ENCODE results near the gene PKN1.
A peak's percentile ranks its signal among the peaks of the same experiment; 100 is the strongest.

The PKN1 gene

GRCh38 chr19:14406645-14407401, 26.3 kb upstream of the PKN1 start:
- no peak for DNase-seq

GRCh38 chr19:14407605-14408484, 25.3 kb upstream of the PKN1 start:
- DNase-seq = peak; percentile 25

- peak; percentile 23 for DNase-seq
Observed at GRCh38 chr19:14408491-14409145, 24.5 kb upstream of the PKN1 start.

GRCh38 chr19:14409146-14410023, 23.7 kb upstream of the PKN1 start:
- DNase-seq = no peak

GRCh38 chr19:14410091-14411051, 22.7 kb upstream of the PKN1 start:
- DNase-seq = no peak

GRCh38 chr19:14411161-14411937, 21.8 kb upstream of the PKN1 start:
- no peak for DNase-seq

GRCh38 chr19:14411938-14412245, 21.2 kb upstream of the PKN1 start:
- DNase-seq = no peak

GRCh38 chr19:14412324-14412995, 20.6 kb upstream of the PKN1 start:
- no peak for DNase-seq

- DNase-seq = no peak
Observed at GRCh38 chr19:14412996-14413692, 20.0 kb upstream of the PKN1 start.

- DNase-seq = no peak
Observed at GRCh38 chr19:14413693-14414181, 19.4 kb upstream of the PKN1 start.

GRCh38 chr19:14414926-14415690, 18.0 kb upstream of the PKN1 start:
- DNase-seq = no peak

- no peak for DNase-seq
Observed at GRCh38 chr19:14416817-14417231, 16.3 kb upstream of the PKN1 start.

- DNase-seq = peak; percentile 92
Observed at GRCh38 chr19:14418856-14419105, 14.3 kb upstream of the PKN1 start.

GRCh38 chr19:14419106-14419813, 13.8 kb upstream of the PKN1 start, which contains the start of gene DDX39A:
TSS of gene DDX39A (minus strand) at chr19:14419341. CDS start at chr19:14413220, 6,121 bp downstream.
- peak; percentile 100 for DNase-seq

- DNase-seq = peak; percentile 64
Observed at GRCh38 chr19:14425696-14426138, 7.4 kb upstream of the PKN1 start.

- no peak for DNase-seq
Observed at GRCh38 chr19:14427461-14427860, 5.6 kb upstream of the PKN1 start.

GRCh38 chr19:14428882-14429416, 4.2 kb upstream of the PKN1 start:
- no peak for DNase-seq

- DNase-seq = no peak
Observed at GRCh38 chr19:14430712-14431111, 2.4 kb upstream of the PKN1 start.

All from hematopoietic multipotent progenitor cell treated with erythropoietin and hydrocortisone succinate and interleukin-3 and kit ligand, for 4 days (in vitro differentiated cells).